ENCODE results near the gene GPC3.

DNA sequence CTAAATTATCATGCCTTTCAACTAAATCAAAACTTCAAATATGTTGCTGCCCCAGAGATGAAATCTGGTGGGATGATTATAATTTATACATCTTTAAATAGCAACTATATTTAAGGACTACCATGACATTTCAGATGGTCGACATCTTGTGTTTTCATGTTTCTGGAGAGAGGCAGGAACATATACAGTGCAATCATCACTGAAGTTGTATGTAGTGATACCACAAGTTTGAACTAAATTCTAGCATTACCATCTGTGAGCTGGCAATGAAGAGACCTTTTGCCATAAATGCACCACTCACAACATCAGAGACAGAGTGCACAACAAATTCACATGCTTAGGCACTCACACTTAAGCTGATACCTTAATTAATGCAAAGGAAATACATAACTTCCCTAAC is 373.7 kb downstream of the GPC3 start:
- TF ChIP-seq, protein P1, sequence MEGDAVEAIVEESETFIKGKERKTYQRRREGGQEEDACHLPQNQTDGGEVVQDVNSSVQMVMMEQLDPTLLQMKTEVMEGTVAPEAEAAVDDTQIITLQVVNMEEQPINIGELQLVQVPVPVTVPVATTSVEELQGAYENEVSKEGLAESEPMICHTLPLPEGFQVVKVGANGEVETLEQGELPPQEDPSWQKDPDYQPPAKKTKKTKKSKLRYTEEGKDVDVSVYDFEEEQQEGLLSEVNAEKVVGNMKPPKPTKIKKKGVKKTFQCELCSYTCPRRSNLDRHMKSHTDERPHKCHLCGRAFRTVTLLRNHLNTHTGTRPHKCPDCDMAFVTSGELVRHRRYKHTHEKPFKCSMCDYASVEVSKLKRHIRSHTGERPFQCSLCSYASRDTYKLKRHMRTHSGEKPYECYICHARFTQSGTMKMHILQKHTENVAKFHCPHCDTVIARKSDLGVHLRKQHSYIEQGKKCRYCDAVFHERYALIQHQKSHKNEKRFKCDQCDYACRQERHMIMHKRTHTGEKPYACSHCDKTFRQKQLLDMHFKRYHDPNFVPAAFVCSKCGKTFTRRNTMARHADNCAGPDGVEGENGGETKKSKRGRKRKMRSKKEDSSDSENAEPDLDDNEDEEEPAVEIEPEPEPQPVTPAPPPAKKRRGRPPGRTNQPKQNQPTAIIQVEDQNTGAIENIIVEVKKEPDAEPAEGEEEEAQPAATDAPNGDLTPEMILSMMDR (conservative IDR thresholded peaks at IDR 0.05; ENCODE audit: low read depth, low read length), result no peak
- TF ChIP-seq RCOR1 (IDR thresholded peaks at IDR 0.05; ENCODE audit: insufficient replicate concordance, low read length) (no peak), POLR2A (IDR thresholded peaks at IDR 0.05; ENCODE audit: low read depth, low read length) (no peak), SMC3 (IDR thresholded peaks at IDR 0.05; ENCODE audit: low read depth, low read length) (no peak), BHLHE40 (IDR thresholded peaks at IDR 0.05; ENCODE audit: low read depth, low read length) (no peak), CEBPB (IDR thresholded peaks at IDR 0.05; ENCODE audit: low read depth, low read length) (no peak), MAFK (IDR thresholded peaks at IDR 0.05; ENCODE audit: low read depth, low read length) (no peak)

Data from IMR-90 (cell line).